HG03571 (cell line): ENCODE results near the gene SP6.

Experiments used
- ATAC-seq: cut with Tn5 transposase; IDR thresholded peaks from one replicate; pipeline ENCODE4 v1.9.1; 2021; ENCODE audit not compliant: unreplicated experiment

Gene SP6

GRCh38 chr17:47850692-47851573 lies at the start of gene SP6:
Gene SP6, minus strand, starts transcription at chr17:47851163. Its CDS starts 2,734 bp downstream, at chr17:47848429.
- no peak for ATAC-seq

GRCh38 chr17:47899643-47900042 lies 48.7 kb upstream of the SP6 start:
- ATAC-seq = no peak

DNA sequence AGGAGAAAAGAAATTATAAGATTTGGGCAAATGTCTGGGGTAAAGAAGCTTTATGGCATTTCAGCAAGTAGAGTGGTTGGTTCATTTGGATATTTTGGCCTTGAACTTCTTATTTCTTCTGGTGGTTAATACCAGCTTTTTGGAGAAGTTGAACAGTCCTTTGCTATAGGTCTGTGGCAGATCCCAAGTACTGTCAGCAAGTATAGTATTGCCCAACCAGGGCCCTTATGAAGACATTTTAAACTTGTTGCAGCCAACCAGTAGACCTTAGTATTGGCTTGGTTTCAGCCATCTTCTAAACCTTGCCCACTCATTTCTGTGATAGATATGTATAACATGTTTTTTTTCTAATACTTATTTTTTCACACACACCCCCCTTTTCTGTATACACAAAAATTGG lies 47.3 kb upstream of the SP6 start:
- ATAC-seq = no peak

DNA sequence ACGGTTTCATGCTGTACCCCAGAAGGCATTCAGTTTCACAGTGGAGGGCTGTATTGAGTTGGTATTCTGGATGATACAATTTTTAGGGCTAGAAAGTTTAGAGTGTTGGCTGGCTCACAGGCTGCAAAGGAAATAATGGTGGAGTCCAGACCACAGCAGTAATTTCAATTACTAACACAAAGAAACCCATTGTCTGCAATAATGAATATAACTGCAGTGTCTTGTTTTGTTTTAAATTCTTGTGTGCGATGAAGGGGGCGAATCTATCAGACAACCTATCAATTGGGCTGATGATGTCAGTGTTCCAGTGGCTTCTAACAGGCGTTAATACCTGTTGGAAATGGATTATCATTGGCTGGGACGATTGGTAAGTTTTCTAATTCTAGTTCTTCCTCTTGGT lies 46.6 kb upstream of the SP6 start:
- no peak for ATAC-seq

GRCh38 chr17:47896672-47897490 lies 45.9 kb upstream of the SP6 start:
- no peak for ATAC-seq

GRCh38 chr17:47895856-47896671 lies 45.1 kb upstream of the SP6 start, which contains the start of gene SP2:
Gene SP2, plus strand, starts transcription at chr17:47896236. Its CDS starts 51 bp downstream, at chr17:47896287.
- ATAC-seq = peak; percentile 84

GRCh38 chr17:47895347-47895855 lies 44.4 kb upstream of the SP6 start:
- no peak for ATAC-seq

DNA sequence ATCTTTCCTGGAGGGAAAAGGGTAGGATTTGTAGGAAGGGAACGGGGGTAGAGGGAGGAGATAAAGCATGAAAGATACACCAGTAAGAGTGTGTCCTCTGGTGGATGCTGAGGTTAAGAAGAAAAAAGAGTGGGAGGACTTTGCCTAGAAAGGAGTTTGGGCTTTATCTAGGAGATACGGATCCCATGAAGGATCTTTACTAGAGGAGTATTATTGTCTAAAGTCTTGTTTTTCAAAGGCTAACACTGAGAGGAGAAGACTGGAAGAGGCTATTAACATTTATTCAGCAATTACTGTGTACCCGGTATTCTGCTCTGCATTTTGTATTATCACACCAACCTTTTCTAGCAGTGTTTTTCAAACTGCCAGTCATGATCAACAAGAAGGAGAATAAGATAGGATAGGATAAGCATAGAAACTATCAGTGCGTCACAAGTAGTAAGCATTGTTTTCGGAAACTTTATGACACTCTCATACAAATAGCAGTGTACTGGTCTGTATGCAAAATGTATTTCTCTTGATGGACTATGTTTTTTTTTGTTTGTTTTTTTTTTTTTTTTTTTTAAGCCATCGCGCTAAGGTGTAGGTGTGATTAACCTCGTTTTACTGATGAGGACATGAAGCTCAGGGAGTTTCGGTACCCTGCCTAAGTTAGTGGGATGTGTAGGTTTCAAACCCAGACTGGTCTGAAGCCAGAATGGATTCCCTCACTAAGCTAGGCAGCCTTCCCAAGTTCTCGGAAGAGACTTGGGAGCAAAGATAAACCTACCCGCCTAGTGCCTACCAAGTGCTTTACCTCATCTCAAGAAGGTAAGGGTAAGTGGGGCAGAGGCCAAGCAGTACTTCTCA lies 43.8 kb upstream of the SP6 start:
- no peak for ATAC-seq

DNA sequence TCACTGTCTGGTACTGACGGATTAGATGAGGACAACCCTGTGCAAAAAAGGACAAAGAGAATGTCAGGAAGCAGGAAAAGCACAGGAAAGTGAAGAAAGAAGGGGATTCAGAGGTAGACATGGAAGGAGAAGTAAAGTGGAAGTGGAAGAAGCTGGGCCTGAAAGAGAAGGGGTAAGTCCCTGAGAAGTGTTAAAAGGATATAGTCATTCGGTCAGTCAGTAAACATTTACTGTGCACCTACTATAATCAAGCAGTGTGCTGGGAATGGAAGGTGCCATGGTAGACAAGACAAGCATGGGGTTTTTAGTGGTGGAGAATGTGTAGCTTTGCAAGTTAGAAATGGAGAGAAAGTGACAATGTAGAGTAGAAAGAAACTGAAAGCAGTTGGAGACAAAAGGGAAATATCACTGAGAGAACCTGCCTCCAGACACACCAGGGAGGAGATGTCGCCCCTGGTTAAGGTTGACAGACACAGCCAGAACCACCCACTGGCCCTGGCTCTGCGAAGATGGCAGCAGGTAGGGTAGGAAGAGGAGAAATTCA lies 40.7 kb upstream of the SP6 start:
- no peak for ATAC-seq

DNA sequence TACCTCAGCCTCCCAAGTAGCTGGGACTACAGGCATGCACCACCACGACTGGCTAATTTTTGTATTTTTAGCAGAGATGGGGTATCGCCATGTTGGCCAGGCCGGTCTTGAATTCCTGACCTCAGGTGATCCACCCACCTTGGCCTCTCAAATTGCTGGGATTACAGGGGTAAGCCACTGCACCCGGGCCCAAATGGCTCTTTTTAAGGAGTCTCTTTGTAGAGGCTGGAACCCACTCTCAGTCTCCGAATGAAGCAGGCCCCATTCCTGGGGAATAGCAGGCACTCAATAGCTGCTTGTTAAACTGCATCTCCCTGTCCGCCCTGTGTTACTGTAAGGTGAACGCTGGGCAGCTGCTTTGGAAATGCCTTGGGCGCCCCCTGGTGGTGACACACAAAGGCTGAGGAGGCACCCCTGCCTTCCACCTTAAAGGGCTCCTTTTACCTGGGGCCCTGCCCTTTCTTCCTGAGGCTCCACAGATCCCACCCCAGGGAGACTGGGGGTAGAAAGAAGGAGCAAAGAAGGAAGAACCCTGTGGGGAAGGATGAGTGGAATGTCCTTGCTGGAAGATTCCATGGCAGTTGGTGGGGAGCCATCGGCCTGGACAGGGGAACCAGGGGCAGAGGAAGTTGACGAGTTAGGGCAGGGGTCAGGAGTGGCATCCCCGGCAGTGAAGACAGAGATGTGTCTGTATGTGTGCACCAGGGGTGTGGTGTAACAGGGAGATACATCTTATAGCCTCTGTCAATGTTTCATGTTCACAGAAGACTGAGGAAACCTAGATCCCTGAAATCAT lies 39.0 kb upstream of the SP6 start:
- ATAC-seq = no peak

GRCh38 chr17:47888293-47888692 lies 37.3 kb upstream of the SP6 start:
- ATAC-seq = no peak

DNA sequence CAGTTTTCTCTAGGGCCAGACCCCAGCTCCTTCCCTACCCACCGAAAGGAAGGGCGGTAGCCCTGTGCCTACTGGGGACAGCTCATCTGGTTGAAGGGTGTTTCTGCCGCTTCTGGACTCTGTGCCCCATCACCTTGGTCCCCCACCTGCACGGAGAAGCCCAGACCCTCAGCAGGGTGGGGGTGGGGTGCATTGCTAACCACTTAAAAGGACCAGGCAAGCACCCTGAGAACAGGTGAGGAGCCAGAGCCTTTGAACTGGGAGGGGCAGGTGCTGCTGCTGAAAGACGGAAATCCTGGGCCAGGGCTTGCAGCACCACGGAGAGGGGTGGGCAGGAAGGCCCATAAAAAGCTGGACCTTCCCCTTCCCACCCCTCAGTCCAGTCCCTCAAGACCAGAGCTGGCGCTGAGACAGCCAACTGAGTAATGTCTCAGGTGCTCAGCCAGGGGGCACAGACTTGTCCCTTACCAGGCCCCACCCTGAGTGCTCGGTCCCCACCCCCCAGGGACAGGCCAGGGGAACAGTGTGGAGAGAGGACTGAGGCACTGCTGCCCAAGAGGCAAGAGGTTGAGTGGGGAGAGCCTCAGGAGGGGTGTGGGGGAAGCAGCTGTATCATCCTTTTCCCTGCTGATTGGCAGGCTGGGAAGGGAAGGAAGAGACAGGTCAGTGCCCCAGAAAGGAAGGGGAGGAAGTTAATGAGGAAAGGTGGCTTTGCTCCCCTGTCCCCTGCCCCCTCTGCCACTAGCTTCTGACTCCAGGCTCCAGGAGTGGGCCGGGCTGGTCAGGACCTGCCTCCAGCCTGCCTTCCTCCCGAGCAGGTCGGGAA lies 34.2 kb upstream of the SP6 start:
- ATAC-seq = no peak

GRCh38 chr17:47884427-47884740 lies 33.4 kb upstream of the SP6 start:
- ATAC-seq = no peak

DNA sequence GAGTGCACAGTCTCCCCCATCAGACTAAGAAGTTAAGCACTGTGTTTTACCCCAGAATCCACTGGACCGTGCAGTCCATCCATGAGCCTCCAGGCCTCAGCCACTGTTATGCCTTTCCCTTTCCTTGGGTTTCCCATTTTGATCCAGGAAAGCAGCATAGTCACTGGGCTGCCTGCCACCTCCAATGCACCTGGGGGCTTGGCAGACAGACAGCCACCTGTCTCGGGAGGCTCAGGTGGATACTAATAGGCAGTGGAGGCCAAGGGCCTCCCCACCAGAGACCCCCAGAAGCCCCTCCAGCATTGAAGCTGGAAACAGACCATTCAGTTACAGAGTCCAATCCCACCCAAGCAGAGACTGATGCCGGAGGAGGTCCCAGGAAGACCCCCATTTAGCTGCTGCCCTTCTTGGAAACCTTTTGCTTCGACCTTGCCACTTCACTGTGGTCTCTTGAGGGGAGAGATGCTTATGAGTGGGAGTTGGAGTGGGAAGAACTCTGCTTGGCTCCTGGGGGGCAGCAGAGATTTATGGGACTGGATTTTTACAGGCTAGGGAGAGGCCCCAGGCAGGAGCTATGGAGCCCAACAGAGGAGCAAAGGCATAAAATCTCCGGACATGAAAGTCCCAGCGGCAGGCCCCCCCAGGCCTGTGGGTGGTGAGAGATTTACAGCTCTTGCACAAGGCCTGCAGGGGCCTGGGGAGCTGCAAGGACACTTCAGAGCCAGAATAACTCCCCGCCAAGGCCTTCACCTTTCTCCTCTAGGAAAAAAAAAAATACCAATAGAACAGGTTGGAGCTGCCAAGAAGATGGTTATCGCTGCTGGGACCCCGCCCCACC lies 32.8 kb upstream of the SP6 start:
- no peak for ATAC-seq

GRCh38 chr17:47882695-47883588 lies 32.0 kb upstream of the SP6 start:
- ATAC-seq = no peak

DNA sequence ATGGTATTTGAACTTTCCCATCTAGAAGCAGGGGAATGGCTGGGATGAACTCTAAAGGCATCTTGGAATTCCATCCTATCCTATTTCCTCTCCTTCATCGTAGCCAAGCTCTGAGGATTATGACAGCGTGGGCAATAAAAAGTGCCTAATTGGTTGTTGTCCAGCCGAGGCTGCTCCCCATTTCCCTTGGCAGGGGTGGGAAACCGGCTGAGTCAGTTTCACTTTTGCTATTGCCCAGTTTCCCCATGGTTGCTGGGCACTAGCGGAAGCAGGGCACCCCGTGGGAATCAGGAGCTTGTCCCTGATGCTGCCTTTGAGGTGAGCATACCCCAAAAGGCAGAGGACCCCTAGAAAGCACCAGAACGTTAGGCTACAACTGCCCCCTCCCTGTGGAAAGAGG lies 31.3 kb upstream of the SP6 start:
- ATAC-seq = no peak
